Caki2 (cell line): ENCODE results near the gene PGC. TPM values are rescaled to one million over a fixed set of nuclear protein-coding genes. Genes with fewer than 3 reads are reported as not detected.

Experiments
- DNase-seq: peaks from one replicate; pipeline ENCODE4 v3.0.0-alpha.2; 2015; ENCODE audit warnings: low read depth
- in situ Hi-C: cut with HindIII; loops from 2 replicates; pipeline ENCODE4 v1.10.0; 2016; ENCODE audit warnings: low sequenced_read_pairs, low pct_unique_long_range_greater_than_20kb, mixed read lengths
- total RNA-seq: library from RNA; depleted of rRNA; stranded (reverse); fragments of >200 nt; shearing (Covaris generic); gene quantifications from 2 replicates; pipeline ENCODE4 v1.2.3, GENCODE V29; 2014; ENCODE audit warnings: low replicate concordance

PGC gene
- total RNA-seq, 1 experiment from 2014 or later, result not detected

- no peak for DNase-seq
- in situ Hi-C loops, result no loop called here
Measured at GRCh38 chr6:41757271-41757670, 10.1 kb upstream of the PGC start.

- no peak for DNase-seq
- in situ Hi-C loops, result no loop called here
Measured at GRCh38 chr6:41756354-41756753, 9.2 kb upstream of the PGC start.

- in situ Hi-C loops, result no loop called here
- no peak for DNase-seq
Measured at GRCh38 chr6:41755895-41756294, 8.7 kb upstream of the PGC start.

- DNase-seq, result no peak
Measured at GRCh38 chr6:41750374-41750773, 3.2 kb upstream of the PGC start.

GRCh38 chr6:41748542-41748941, 1.3 kb upstream of the PGC start:
- DNase-seq, result no peak
- in situ Hi-C loops, result no loop called here

More at GRCh38 chr6:41750374-41750773, 3.2 kb upstream of the PGC start:
- in situ Hi-C loops, result no loop called here

- in situ Hi-C loops, result no loop called here
- DNase-seq, result no peak
Measured at GRCh38 chr6:41748102-41748477, 893 bp upstream of the PGC start.

- DNase-seq, result no peak
- in situ Hi-C loops, result no loop called here
Measured at GRCh38 chr6:41746107-41746506, 1.1 kb downstream of the PGC start.

- no peak for DNase-seq
- in situ Hi-C loops, result no loop called here
Measured at GRCh38 chr6:41744236-41744787, 2.9 kb downstream of the PGC start.

GRCh38 chr6:41743406-41744235, 3.6 kb downstream of the PGC start:
- no peak for DNase-seq
- in situ Hi-C loops, result no loop called here

- in situ Hi-C loops, result no loop called here
Measured at GRCh38 chr6:41741625-41742490, 5.3 kb downstream of the PGC start.

GRCh38 chr6:41740366-41741162, 6.6 kb downstream of the PGC start:
- in situ Hi-C loops, result no loop called here
- DNase-seq, result no peak

More at GRCh38 chr6:41741625-41742490, 5.3 kb downstream of the PGC start:
- no peak for DNase-seq

GRCh38 chr6:41739041-41739440, 8.2 kb downstream of the PGC start:
- DNase-seq, result no peak
- in situ Hi-C loops, result no loop called here

- no peak for DNase-seq
- in situ Hi-C loops, result no loop called here
Measured at GRCh38 chr6:41737591-41738130, 9.5 kb downstream of the PGC start.

- in situ Hi-C loops, result no loop called here
- no peak for DNase-seq
Measured at GRCh38 chr6:41736800-41737555, 10.2 kb downstream of the PGC start.

- in situ Hi-C loops, result no loop called here
- no peak for DNase-seq
Measured at GRCh38 chr6:41736186-41736733, 10.9 kb downstream of the PGC start.

GRCh38 chr6:41735427-41736185, 11.6 kb downstream of the PGC start, which contains the start of gene TFEB:
TFEB (minus strand) TSS chr6:41735608; CDS start chr6:41691213, 44,395 bp downstream.
- in situ Hi-C loops, result no loop called here
- peak; percentile 84 for DNase-seq
